ENCODE results near the gene EFNA5. TPM values are rescaled to one million over a fixed set of nuclear protein-coding genes. Genes with fewer than 3 reads are reported as not detected.

Gene EFNA5
- total RNA-seq, 2 donors from 2014 or later = not detected

- Mint-ChIP-seq H3K36me3 (no peaks in the 10 kb centered on the region), H3K27ac (no peak overlapping the region), H3K9me3 (no peaks in the 10 kb centered on the region)
- ATAC-seq (no peak), DNase-seq (ENCODE audit: low spot score in 2 of 2) (no peak)
These were observed 278.9 kb downstream of the EFNA5 start for GRCh38 chr5:107391787-107392186.

- ATAC-seq = no peak
- Mint-ChIP-seq H3K27ac (no peak overlapping the region), H3K36me3 (no peaks in the 10 kb centered on the region), H3K9me3 (no peaks in the 10 kb centered on the region)
- DNase-seq (ENCODE audit: low spot score in 2 of 2) = no peak
These were observed 281.0 kb downstream of the EFNA5 start for GRCh38 chr5:107389775-107390148.

GRCh38 chr5:107389130-107389774 lies 281.5 kb downstream of the EFNA5 start:
- Mint-ChIP-seq H3K27ac (no peak overlapping the region), H3K9me3 (no peaks in the 10 kb centered on the region), H3K36me3 (no peaks in the 10 kb centered on the region)
- ATAC-seq = peak; percentile 29 to 49
- no peak for DNase-seq (ENCODE audit: low spot score in 2 of 2)

GRCh38 chr5:107388141-107388861 lies 282.4 kb downstream of the EFNA5 start:
- H3K9me3 Mint-ChIP-seq = no peaks in the 10 kb centered on the region
- no peak overlapping the region for H3K27ac Mint-ChIP-seq
- H3K36me3 Mint-ChIP-seq = no peaks in the 10 kb centered on the region
- DNase-seq (ENCODE audit: low spot score in 2 of 2) (no peak), ATAC-seq (peak; percentile 36 to 91)

GRCh38 chr5:107387526-107388140 lies 283.1 kb downstream of the EFNA5 start:
- H3K36me3 Mint-ChIP-seq = no peaks in the 10 kb centered on the region
- DNase-seq (ENCODE audit: low spot score in 2 of 2) = no peak
- no peak overlapping the region for H3K27ac Mint-ChIP-seq
- peak in 1 of 2 donors; percentile 18 for ATAC-seq
- no peaks in the 10 kb centered on the region for H3K9me3 Mint-ChIP-seq

GRCh38 chr5:107385708-107386107 lies 285.0 kb downstream of the EFNA5 start:
- ATAC-seq = no peak

GRCh38 chr5:107384256-107384655 lies 286.5 kb downstream of the EFNA5 start:
- no peak for DNase-seq (ENCODE audit: low spot score in 2 of 2)
- H3K9me3 Mint-ChIP-seq = no peaks in the 10 kb centered on the region
- H3K27ac Mint-ChIP-seq = no peak overlapping the region
- H3K36me3 Mint-ChIP-seq = no peaks in the 10 kb centered on the region
- ATAC-seq = no peak

More at GRCh38 chr5:107385708-107386107, 285.0 kb downstream of the EFNA5 start:
- DNase-seq (ENCODE audit: low spot score in 2 of 2) = no peak
- Mint-ChIP-seq H3K27ac (no peak overlapping the region), H3K9me3 (no peaks in the 10 kb centered on the region), H3K36me3 (no peaks in the 10 kb centered on the region)

- Mint-ChIP-seq H3K9me3 (no peaks in the 10 kb centered on the region), H3K36me3 (no peaks in the 10 kb centered on the region), H3K27ac (no peak overlapping the region)
- ATAC-seq (no peak), DNase-seq (ENCODE audit: low spot score in 2 of 2) (no peak)
These were observed 287.3 kb downstream of the EFNA5 start for GRCh38 chr5:107383414-107383813.

- DNase-seq (ENCODE audit: low spot score in 2 of 2) (no peak), ATAC-seq (no peak)
- Mint-ChIP-seq H3K36me3 (no peaks in the 10 kb centered on the region), H3K9me3 (no peaks in the 10 kb centered on the region), H3K27ac (no peak overlapping the region)
These were observed 289.4 kb downstream of the EFNA5 start for GRCh38 chr5:107381189-107381856.

GRCh38 chr5:107380654-107381053 lies 290.1 kb downstream of the EFNA5 start:
- Mint-ChIP-seq H3K9me3 (no peaks in the 10 kb centered on the region), H3K36me3 (no peaks in the 10 kb centered on the region), H3K27ac (no peak overlapping the region)
- DNase-seq (ENCODE audit: low spot score in 2 of 2) (no peak), ATAC-seq (no peak)

- ATAC-seq (peak in 1 of 2 donors; percentile 24), DNase-seq (ENCODE audit: low spot score in 2 of 2) (no peak)
- H3K9me3 Mint-ChIP-seq = no peaks in the 10 kb centered on the region
- no peak overlapping the region for H3K27ac Mint-ChIP-seq
- H3K36me3 Mint-ChIP-seq = no peaks in the 10 kb centered on the region
These were observed 292.4 kb downstream of the EFNA5 start for GRCh38 chr5:107378218-107378899.

- Mint-ChIP-seq H3K9me3 (no peaks in the 10 kb centered on the region), H3K36me3 (no peaks in the 10 kb centered on the region), H3K27ac (no peak overlapping the region)
- ATAC-seq (no peak), DNase-seq (ENCODE audit: low spot score in 2 of 2) (no peak)
These were observed 293.5 kb downstream of the EFNA5 start for GRCh38 chr5:107377277-107377609.

GRCh38 chr5:107376546-107377276 lies 294.0 kb downstream of the EFNA5 start:
- Mint-ChIP-seq H3K9me3 (no peaks in the 10 kb centered on the region), H3K27ac (no peak overlapping the region), H3K36me3 (no peaks in the 10 kb centered on the region)
- no peak for ATAC-seq
- DNase-seq (ENCODE audit: low spot score in 2 of 2) = no peak

- no peak overlapping the region for H3K27ac Mint-ChIP-seq
- no peak for ATAC-seq
These were observed 297.0 kb downstream of the EFNA5 start for GRCh38 chr5:107373549-107374263.

GRCh38 chr5:107372723-107373450 lies 297.9 kb downstream of the EFNA5 start:
- no peak for DNase-seq (ENCODE audit: low spot score in 2 of 2)
- Mint-ChIP-seq H3K36me3 (no peaks in the 10 kb centered on the region), H3K9me3 (no peaks in the 10 kb centered on the region), H3K27ac (no peak overlapping the region)
- no peak for ATAC-seq

More at GRCh38 chr5:107373549-107374263, 297.0 kb downstream of the EFNA5 start:
- Mint-ChIP-seq H3K36me3 (no peaks in the 10 kb centered on the region), H3K9me3 (no peaks in the 10 kb centered on the region)
- no peak for DNase-seq (ENCODE audit: low spot score in 2 of 2)
